Measurements from ENCODE around the gene SLC9B2. TPM values are rescaled to one million over a fixed set of nuclear protein-coding genes. Genes with fewer than 3 reads are reported as not detected.

Gene SLC9B2
- total RNA-seq, 1 experiment from 2014 or later, result 28.0 TPM

DNA sequence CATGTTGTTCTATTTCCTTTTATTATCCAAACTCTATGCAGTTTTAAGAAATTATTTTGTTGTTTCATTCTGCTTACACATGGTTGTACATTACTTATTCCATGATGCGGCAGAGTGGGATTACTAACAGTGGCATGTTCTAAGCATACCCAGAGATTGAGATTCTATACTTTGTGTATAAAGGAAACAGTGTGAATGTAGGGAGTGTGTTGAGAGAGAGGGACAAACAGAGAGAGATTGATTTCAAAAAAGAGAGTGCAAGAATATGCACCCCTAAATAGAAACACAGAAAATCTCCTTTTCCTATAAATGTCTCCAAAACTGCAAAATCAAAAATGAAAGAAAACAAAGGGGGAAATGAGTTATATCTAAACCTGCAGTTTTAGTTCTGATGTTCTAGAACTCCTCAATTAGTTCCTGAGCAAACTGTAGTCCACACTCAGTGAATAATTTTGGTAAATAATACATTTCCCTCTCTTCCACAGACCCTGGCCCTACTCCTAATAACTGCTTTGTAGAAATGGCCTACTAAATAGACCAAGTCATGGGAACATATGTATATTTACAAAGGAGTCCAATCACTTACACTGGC, 88.0 kb downstream of the SLC9B2 start:
- Histone ChIP-seq H3K27ac (ENCODE audit: low read depth, low read length, poor library complexity, severe bottlenecking) (no peak overlapping the region), H3K36me3 (ENCODE audit: insufficient read depth, low read length, poor library complexity, severe bottlenecking) (no peaks in the 10 kb centered on the region), H3K4me1 (ENCODE audit: insufficient read depth, low read length, poor library complexity, severe bottlenecking) (no peaks in the 10 kb centered on the region), H3K9me3 (ENCODE audit: low read depth, low read length, poor library complexity, severe bottlenecking) (no peaks in the 10 kb centered on the region), H3K4me3 (ENCODE audit: low read depth, low read length, poor library complexity, severe bottlenecking) (no peak overlapping the region), H3K27me3 (replicated peaks; ENCODE audit: insufficient read depth, low read depth, low read length, poor library complexity) (no peaks in the 10 kb centered on the region)
- ChIA-PET CTCF (no interaction called here), POLR2A (ENCODE audit: low non-redundant PET) (no interaction called here)
- no TSS peak for BruUV-seq (replicated peaks)
- DNase-seq (ENCODE audit: low spot score), result no peak
- TF ChIP-seq, protein P1, sequence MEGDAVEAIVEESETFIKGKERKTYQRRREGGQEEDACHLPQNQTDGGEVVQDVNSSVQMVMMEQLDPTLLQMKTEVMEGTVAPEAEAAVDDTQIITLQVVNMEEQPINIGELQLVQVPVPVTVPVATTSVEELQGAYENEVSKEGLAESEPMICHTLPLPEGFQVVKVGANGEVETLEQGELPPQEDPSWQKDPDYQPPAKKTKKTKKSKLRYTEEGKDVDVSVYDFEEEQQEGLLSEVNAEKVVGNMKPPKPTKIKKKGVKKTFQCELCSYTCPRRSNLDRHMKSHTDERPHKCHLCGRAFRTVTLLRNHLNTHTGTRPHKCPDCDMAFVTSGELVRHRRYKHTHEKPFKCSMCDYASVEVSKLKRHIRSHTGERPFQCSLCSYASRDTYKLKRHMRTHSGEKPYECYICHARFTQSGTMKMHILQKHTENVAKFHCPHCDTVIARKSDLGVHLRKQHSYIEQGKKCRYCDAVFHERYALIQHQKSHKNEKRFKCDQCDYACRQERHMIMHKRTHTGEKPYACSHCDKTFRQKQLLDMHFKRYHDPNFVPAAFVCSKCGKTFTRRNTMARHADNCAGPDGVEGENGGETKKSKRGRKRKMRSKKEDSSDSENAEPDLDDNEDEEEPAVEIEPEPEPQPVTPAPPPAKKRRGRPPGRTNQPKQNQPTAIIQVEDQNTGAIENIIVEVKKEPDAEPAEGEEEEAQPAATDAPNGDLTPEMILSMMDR (conservative IDR thresholded peaks at IDR 0.05; ENCODE audit: low read depth, low read length), result no peak
- TF ChIP-seq EZH2 (IDR thresholded peaks at IDR 0.05; ENCODE audit: borderline replicate concordance, low read depth, low read length, poor library complexity, severe bottlenecking), result no peak
- intact Hi-C loops (cut with micrococcal nuclease; ENCODE audit: unreplicated experiment), result no loop called here

DNA sequence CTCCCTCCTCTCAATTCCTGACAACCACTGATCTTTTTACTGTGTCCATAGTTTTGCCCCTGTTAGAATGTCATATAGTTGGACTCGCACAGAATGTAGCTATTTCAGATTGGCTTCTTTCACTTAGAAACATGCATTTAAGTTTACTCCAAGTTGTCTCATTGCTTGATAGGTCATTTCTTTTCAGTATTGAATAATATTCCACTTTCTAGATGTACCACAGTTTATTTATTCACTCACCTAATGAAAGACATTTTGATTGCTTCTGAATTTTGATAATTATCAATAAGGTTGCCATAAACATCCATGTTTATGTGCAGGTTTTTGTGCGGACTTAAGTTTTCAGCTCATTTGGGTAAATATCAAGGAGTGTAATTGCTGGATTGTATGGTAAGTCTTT, 95.6 kb downstream of the SLC9B2 start:
- intact Hi-C loops (cut with micrococcal nuclease; ENCODE audit: unreplicated experiment), result no loop called here
- DNase-seq (ENCODE audit: low spot score), result no peak
- no peaks in the 10 kb centered on the region for H3K36me3 ChIP-seq (ENCODE audit: insufficient read depth, low read length, poor library complexity, severe bottlenecking)
- BruUV-seq (replicated peaks), result no TSS peak
- POLR2A ChIA-PET (ENCODE audit: low non-redundant PET), result no interaction called here
- TF ChIP-seq, protein P1 (conservative IDR thresholded peaks at IDR 0.05; ENCODE audit: low read depth, low read length), result no peak
- TF ChIP-seq EZH2 (IDR thresholded peaks at IDR 0.05; ENCODE audit: borderline replicate concordance, low read depth, low read length, poor library complexity, severe bottlenecking), result no peak
- H3K4me3 ChIP-seq (ENCODE audit: low read depth, low read length, poor library complexity, severe bottlenecking), result no peak overlapping the region
- no peaks in the 10 kb centered on the region for H3K27me3 ChIP-seq (replicated peaks; ENCODE audit: insufficient read depth, low read depth, low read length, poor library complexity)
- CTCF ChIA-PET, result no interaction called here
- H3K4me1 ChIP-seq (ENCODE audit: insufficient read depth, low read length, poor library complexity, severe bottlenecking), result no peaks in the 10 kb centered on the region
- H3K9me3 ChIP-seq (ENCODE audit: low read depth, low read length, poor library complexity, severe bottlenecking), result no peaks in the 10 kb centered on the region
- H3K27ac ChIP-seq (ENCODE audit: low read depth, low read length, poor library complexity, severe bottlenecking), result no peak overlapping the region

Other genes with a start within 250 kb of the SLC9B2 start
- 354 and 378 TPM in 2 replicates for gene UBE2D3, start 249.2 kb downstream of the SLC9B2 start, total RNA-seq (2021)
- gene CISD2, start 207.8 kb downstream of the SLC9B2 start, total RNA-seq (2021), result 40.2 and 49.3 TPM in 2 replicates
- gene SLC9B1, start 57.1 kb downstream of the SLC9B2 start, total RNA-seq (2021), result 0.62 and 1.1 TPM in 2 replicates
- gene BDH2, start 23.1 kb upstream of the SLC9B2 start, total RNA-seq (2021), result 28.3 and 33.1 TPM in 2 replicates
- 80.3 and 81.0 TPM in 2 replicates for gene CENPE, start 121.6 kb upstream of the SLC9B2 start, total RNA-seq (2021)